ENCODE data around the gene IVL.

IVL gene

GRCh38 chr1:152888126-152888525, 20.2 kb upstream of the IVL start:
- DNase-seq, result no peak

- no peak for DNase-seq
These were observed 9.3 kb upstream of the IVL start for GRCh38 chr1:152899027-152899426.

GRCh38 chr1:152899883-152900282, 8.5 kb upstream of the IVL start:
- DNase-seq, result no peak

DNA sequence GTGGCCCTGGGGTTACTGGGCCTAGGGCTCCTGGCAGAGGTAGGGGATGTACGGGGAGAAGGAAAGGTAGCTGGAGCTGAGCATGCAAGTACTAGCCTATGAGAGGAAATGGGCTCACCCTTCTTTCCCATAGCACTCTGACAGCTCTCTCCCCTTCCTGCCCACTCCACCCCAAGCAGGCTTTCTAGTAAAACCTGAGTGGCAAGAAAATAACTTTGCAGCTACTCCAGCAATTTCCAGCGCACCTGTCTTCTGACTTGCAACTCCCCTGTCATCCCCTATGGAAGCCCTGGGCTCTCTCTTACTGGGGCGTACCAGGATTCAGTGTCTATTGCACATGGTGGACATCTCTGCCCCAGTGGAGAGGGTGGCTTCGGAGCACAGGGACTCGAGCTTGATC, 6.7 kb upstream of the IVL start:
- DNase-seq, result no peak

- DNase-seq, result no peak
These were observed 5.7 kb upstream of the IVL start for GRCh38 chr1:152902636-152903035.

DNA sequence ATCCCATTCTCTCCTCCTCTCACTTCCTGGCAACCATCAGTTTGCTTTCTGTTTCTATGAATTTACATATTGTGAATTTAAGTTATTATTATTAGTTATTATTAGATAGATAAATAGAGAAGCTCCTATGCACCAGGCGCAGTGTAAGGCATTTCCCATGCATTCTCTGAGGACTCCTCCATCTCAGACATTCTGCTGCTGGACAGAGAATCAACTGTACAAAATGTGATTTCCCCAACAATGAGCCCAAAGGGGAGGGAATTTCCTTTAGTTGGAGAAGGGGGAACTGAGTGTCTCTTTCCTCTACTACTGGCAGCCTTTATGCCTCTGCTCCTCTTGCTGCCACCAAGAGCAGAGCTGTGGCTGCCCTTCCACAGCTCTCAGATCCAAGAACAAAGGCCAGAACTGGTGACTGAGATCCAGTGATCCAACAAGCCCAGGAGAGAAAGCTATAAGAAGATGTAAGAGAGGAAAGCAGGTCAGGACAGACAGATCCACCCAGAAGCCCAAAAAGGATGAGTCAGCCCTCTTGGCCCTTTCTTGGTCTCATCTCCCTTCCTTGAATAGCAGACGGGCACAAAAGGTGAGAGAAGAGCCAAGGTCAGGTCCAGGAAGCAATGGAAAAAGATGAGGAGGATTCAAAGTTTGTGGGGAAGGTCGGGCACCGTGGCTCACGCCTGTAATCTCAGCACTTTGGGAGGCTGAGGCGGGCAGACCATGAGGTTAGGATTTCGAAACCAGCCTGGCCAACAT, 3.5 kb upstream of the IVL start:
- no peak for DNase-seq

GRCh38 chr1:152906023-152906565, 2.3 kb upstream of the IVL start:
- DNase-seq, result no peak

DNA sequence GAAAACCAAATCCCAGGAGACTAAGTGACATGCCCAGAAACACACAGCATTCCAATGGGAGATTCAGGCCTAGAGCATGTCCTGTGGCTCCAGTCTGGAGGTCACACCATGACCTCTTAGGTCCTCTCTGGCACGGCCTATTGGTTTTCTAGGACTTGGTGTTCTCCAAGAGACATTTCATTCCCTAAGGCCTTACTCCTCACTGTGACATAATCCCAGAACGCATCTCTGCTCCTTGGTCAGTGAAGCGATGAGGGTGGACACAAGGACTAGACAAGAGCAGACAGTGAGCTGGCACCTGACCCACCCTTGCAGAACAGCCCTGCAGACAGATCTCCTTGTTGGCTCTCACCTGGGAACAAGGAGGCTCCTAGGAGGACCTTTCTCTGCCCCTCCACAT, 860 bp downstream of the IVL start:
- DNase-seq, result no peak

GRCh38 chr1:152912471-152912870, 4.1 kb downstream of the IVL start:
- DNase-seq, result no peak

DNA sequence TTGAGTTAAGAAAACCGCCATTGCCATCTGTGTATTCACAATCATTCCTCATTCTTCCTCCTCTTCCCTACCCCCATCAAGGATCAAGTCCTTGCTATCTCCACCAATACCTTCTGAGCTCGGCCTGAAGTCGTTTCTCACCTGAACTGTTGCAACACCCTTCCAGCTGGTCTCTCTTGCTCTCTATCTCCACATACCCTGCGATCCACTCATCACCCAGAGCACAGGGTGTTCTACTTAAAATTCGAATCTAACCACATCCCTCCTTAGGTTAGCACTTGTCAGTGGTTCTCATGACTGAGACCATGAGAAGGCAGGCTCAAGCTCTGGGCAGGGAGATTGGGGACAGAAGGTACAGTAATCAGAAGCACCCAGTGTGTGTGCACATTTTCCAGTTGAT, 4.6 kb downstream of the IVL start:
- no peak for DNase-seq

DNA sequence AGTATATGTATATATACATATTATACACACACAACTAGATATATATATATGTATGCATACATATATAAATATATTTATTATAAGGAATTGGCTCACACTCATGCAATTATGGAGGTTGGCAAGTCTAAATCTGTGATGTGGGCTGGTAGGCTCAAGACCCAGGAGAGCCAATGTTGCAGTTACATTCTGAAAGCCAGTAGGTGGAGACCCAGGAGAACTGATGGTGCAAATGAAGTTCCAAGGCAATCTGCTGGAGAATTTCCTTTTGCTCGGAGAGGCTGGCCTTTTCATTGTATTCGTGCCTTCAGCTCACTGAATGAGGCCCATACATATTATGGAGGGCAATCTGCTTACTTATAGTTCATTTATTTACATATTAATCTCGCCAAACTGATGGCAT, 9.4 kb downstream of the IVL start:
- no peak for DNase-seq

GRCh38 chr1:152919071-152919470, 10.7 kb downstream of the IVL start:
- no peak for DNase-seq

- no peak for DNase-seq
These were observed 15.8 kb downstream of the IVL start for GRCh38 chr1:152924191-152924590.

DNA sequence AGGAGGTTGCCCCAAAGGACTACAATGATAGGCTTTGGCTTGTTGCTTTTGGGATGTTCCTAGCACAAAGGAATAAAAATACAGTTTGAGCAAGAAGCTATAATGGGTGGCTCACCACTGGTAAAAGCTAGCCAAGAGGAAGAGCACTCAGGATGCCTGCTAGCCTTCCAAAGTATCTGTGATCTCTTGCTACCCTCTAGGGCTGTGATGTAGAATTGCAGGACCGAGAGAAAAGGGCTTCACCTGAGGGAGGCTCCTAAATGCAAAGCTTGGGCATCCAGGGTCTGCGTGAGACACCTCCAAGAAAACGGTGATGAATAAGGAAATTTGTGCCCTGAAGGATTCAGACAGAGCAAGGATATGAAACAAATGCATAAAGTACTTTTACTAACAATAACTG, 17.7 kb downstream of the IVL start:
- DNase-seq, result no peak

GRCh38 chr1:152928671-152929070, 20.3 kb downstream of the IVL start:
- no peak for DNase-seq

GRCh38 chr1:152932170-152932811, 23.9 kb downstream of the IVL start:
- DNase-seq, result no peak

DNA sequence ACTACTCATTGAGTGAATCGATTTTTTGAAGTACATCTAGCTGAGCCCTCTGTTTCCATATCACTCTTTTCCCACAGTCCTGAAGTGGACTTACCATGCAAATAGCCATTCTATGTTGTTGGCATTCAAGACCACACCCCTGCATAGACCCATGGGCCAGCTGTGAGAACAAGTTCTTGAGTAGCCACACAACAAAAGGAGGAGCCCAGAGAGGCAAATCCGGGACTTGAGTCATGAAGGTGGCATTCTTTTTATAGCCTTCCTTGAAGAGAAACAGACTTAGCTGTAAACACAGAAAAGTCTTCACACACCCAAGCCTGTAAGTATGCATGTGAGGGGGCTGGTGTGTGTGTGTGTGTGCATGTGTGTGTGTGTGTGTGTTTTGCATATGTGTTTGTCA, 24.9 kb downstream of the IVL start:
- DNase-seq, result no peak

GRCh38 chr1:152940614-152941013, 32.3 kb downstream of the IVL start:
- DNase-seq, result no peak

DNA sequence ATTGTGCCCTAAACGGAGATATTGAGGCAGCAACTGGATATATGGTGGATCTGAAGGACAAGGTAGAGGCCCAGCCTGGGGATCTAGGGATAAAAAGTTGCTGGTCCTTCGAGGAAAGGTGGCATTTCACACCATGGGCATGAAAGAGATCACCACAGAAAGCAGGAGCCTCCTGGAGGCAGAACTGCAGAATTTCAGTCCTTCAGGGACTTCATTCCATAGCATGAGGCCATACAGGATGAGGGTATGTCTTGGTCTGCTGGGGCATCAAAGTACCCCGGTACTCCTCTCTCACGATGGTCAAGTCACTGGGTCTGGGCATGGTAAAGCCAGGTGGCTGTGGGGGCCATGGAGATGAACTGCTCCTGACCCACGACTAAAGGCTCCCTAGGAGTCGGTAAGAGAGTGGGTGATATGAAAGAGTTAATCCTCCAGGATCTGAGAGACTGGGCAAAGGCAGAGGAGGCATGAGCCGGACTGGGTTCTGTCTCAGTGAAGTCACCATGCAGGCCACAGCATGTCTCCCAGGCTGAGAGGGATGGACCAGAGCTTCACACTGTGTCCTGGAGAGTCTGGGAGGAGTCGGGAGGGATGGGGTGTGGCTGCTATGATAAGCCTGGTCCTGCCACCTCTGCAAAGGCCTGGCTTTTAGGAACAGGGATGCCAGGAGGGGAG, 32.8 kb downstream of the IVL start:
- no peak for DNase-seq

- no peak for DNase-seq
These were observed 33.8 kb downstream of the IVL start for GRCh38 chr1:152942161-152942560.

- no peak for DNase-seq
These were observed 37.9 kb downstream of the IVL start for GRCh38 chr1:152946248-152946647.

- DNase-seq, result no peak
These were observed 38.4 kb downstream of the IVL start, which contains the start of gene SPRR5 for GRCh38 chr1:152946651-152947256. TSS of gene SPRR5 (plus strand) at chr1:152947206. CDS start at chr1:152948555, 1,349 bp downstream.

GRCh38 chr1:152951711-152952110, 43.4 kb downstream of the IVL start:
- DNase-seq, result no peak
